ENCODE results near the gene HES6.
A peak's percentile ranks its signal among the peaks of the same experiment; 100 is the strongest.

Gene HES6

GRCh38 chr2:238256594-238257104 is 16.8 kb upstream of the HES6 start (continued):
- TF ChIP-seq ZFP41 (tag by site-specific recombination; IDR thresholded peaks at IDR 0.05; ENCODE audit: borderline replicate concordance): no peak
- TF ChIP-seq ZNF157 (tag by site-specific recombination; IDR thresholded peaks at IDR 0.05): no peak
- TF ChIP-seq ZNF654 (tag by site-specific recombination; IDR thresholded peaks at IDR 0.05; ENCODE audit: low read depth): peak; percentile 74
- no peak for TF ChIP-seq ZNF114 (tag by site-specific recombination; IDR thresholded peaks at IDR 0.05)
- TF ChIP-seq ZBTB6 (tag by site-specific recombination; IDR thresholded peaks at IDR 0.05): no peak
- TF ChIP-seq ZNF302 (tag by site-specific recombination; IDR thresholded peaks at IDR 0.05; ENCODE audit: low read depth): no peak
- no peak for TF ChIP-seq ZNF623 (tag by site-specific recombination; IDR thresholded peaks at IDR 0.05)
- TF ChIP-seq SCRT1 (tag by site-specific recombination; IDR thresholded peaks at IDR 0.05; ENCODE audit: borderline replicate concordance): no peak
- no peak for TF ChIP-seq ZNF558 (tag by site-specific recombination; IDR thresholded peaks at IDR 0.05)
- TF ChIP-seq ZFP69B (tag by site-specific recombination; IDR thresholded peaks at IDR 0.05): peak; percentile 75
- TF ChIP-seq, protein P1, sequence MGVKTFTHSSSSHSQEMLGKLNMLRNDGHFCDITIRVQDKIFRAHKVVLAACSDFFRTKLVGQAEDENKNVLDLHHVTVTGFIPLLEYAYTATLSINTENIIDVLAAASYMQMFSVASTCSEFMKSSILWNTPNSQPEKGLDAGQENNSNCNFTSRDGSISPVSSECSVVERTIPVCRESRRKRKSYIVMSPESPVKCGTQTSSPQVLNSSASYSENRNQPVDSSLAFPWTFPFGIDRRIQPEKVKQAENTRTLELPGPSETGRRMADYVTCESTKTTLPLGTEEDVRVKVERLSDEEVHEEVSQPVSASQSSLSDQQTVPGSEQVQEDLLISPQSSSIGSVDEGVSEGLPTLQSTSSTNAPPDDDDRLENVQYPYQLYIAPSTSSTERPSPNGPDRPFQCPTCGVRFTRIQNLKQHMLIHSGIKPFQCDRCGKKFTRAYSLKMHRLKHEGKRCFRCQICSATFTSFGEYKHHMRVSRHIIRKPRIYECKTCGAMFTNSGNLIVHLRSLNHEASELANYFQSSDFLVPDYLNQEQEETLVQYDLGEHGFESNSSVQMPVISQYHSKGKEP (tag by site-specific recombination; IDR thresholded peaks at IDR 0.05): peak; percentile 71; the same call in 1 of the 2 replicates
- TF ChIP-seq OSR2 (tag by site-specific recombination; IDR thresholded peaks at IDR 0.05): no peak
- no peak for TF ChIP-seq KLF1 (tag by site-specific recombination; IDR thresholded peaks at IDR 0.05)
- TF ChIP-seq MEIS1 (CRISPR knock-in tag; IDR thresholded peaks at IDR 0.05; ENCODE audit: borderline replicate concordance): no peak
- no peak for TF ChIP-seq ZNF529 (tag by site-specific recombination; IDR thresholded peaks at IDR 0.05; ENCODE audit: insufficient replicate concordance)
- no peak for TF ChIP-seq ZNF510 (tag by site-specific recombination; IDR thresholded peaks at IDR 0.05; ENCODE audit: insufficient replicate concordance)
- no peak for TF ChIP-seq ZNF221 (tag by site-specific recombination; IDR thresholded peaks at IDR 0.05; ENCODE audit: borderline replicate concordance)
- no peak for TF ChIP-seq FEZF1 (tag by site-specific recombination; IDR thresholded peaks at IDR 0.05)
- peak; percentile 40 for TF ChIP-seq GLIS1 (tag by site-specific recombination; IDR thresholded peaks at IDR 0.05)
- TF ChIP-seq, protein P2, sequence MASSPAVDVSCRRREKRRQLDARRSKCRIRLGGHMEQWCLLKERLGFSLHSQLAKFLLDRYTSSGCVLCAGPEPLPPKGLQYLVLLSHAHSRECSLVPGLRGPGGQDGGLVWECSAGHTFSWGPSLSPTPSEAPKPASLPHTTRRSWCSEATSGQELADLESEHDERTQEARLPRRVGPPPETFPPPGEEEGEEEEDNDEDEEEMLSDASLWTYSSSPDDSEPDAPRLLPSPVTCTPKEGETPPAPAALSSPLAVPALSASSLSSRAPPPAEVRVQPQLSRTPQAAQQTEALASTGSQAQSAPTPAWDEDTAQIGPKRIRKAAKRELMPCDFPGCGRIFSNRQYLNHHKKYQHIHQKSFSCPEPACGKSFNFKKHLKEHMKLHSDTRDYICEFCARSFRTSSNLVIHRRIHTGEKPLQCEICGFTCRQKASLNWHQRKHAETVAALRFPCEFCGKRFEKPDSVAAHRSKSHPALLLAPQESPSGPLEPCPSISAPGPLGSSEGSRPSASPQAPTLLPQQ (tag by site-specific recombination; IDR thresholded peaks at IDR 0.05): peak; percentile 83
- no peak for TF ChIP-seq SCRT2 (tag by site-specific recombination; IDR thresholded peaks at IDR 0.05)
- TF ChIP-seq ZNF449 (tag by site-specific recombination; IDR thresholded peaks at IDR 0.05): 0 out of 2 replicates have a peak, but pooled peaks have one; percentile 41
- TF ChIP-seq, protein P3, sequence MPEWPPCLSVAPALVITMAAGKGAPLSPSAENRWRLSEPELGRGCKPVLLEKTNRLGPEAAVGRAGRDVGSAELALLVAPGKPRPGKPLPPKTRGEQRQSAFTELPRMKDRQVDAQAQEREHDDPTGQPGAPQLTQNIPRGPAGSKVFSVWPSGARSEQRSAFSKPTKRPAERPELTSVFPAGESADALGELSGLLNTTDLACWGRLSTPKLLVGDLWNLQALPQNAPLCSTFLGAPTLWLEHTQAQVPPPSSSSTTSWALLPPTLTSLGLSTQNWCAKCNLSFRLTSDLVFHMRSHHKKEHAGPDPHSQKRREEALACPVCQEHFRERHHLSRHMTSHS (tag by site-specific recombination; IDR thresholded peaks at IDR 0.05): no peak
- TF ChIP-seq ZNF626 (tag by site-specific recombination; IDR thresholded peaks at IDR 0.05): no peak
- 0 out of 2 replicates have a peak, but pooled peaks have one; percentile 22 for TF ChIP-seq SP3 (tag by site-specific recombination; IDR thresholded peaks at IDR 0.05)
- no peak for TF ChIP-seq ZNF791 (tag by site-specific recombination; IDR thresholded peaks at IDR 0.05)
- TF ChIP-seq ZNF350 (tag by site-specific recombination; IDR thresholded peaks at IDR 0.05): no peak
- no peak for TF ChIP-seq PATZ1 (tag by site-specific recombination; IDR thresholded peaks at IDR 0.05)
- TF ChIP-seq IKZF3 (tag by site-specific recombination; IDR thresholded peaks at IDR 0.05): no peak
- TF ChIP-seq ZFHX2 (tag by site-specific recombination; conservative IDR thresholded peaks at IDR 0.05): no peak
- no peak for TF ChIP-seq ZNF292 (tag by site-specific recombination; IDR thresholded peaks at IDR 0.05; ENCODE audit: borderline replicate concordance, low read depth)
- TF ChIP-seq ZBTB17 (tag by site-specific recombination; IDR thresholded peaks at IDR 0.05): peak; percentile 36; the same call in 1 of the 2 replicates
- no peak for TF ChIP-seq KLF16 (tag by site-specific recombination; IDR thresholded peaks at IDR 0.05)
- no peak for TF ChIP-seq ZNF121 (tag by site-specific recombination; IDR thresholded peaks at IDR 0.05)
